Measurements from ENCODE around the gene TMEM14B. TPM values are rescaled to one million over a fixed set of nuclear protein-coding genes. Genes with fewer than 3 reads are reported as not detected.
A peak's percentile ranks its signal among the peaks of the same experiment; 100 is the strongest.
"Not testable (repeated sequence)": the region's sequence is repeated elsewhere in the genome, so short reads cannot be mapped to it uniquely, and the experiment has no call there.

The TMEM14B gene
- total RNA-seq, 1 experiment from 2014 or later, result 168 TPM

DNA sequence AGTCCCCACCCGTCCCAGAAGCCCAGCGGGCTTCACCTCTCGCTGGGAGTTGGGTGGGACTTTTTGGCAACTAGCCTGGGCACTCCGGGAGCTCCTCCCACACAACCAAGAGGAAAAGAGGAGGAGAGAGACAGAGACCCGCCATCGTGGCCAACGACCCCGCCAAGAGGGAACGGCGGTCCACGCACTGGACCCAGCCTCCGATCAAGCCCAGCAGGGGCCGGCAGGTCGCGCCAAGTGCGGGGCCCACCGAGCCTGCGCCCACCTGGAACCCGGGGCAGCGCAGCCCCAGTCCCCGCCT is 27.7 kb upstream of the TMEM14B start:
- ChIA-PET CTCF (no interaction called here), POLR2A (ENCODE audit: unreplicated experiment) (interaction anchor here (0.6 to 0.7 kb wide), 2 partner anchors 190 to 694 kb away, joined by 4 to 9 read pairs; no protein-coding TSS in a partner anchor)
- Histone ChIP-seq H2AFZ (peak overlapping the region; percentile 77), H3F3A (ENCODE audit: insufficient read depth, low read depth) (peaks cover 10% of the 10 kb centered on the region; the same call in 1 of the 2 replicates), H3K79me2 (ENCODE audit: low read depth) (peaks cover 14% of the 10 kb centered on the region), H3K4me1 (replicated peaks; ENCODE audit: insufficient read depth) (0 out of 2 replicates have a peak, but pooled peaks cover 10% of the 10 kb centered on the region), H3K9me3 (ENCODE audit: insufficient read depth, low read depth) (no peaks in the 10 kb centered on the region), H3K36me3 (ENCODE audit: low read depth) (no peaks in the 10 kb centered on the region), H3K9me2 (ENCODE audit: insufficient read depth) (no peaks in the 10 kb centered on the region), H3K4me3 (peak overlapping the region; percentile 53), H3K4me2 (peak overlapping the region; percentile 57; the same call in 1 of the 2 replicates), H3K27ac (no peak overlapping the region), H4K20me1 (ENCODE audit: insufficient read depth) (no peaks in the 10 kb centered on the region), H3K27me3 (ENCODE audit: insufficient read depth, low read depth) (no peaks in the 10 kb centered on the region)
- intact Hi-C loops (cut with micrococcal nuclease; ENCODE audit: unreplicated experiment), result loop anchor here (10.0 kb wide), 1 partner anchor 205 kb away; no protein-coding TSS in a partner anchor
- no peak for DNase-seq
- TF ChIP-seq EZH2 (IDR thresholded peaks at IDR 0.05; ENCODE audit: low read depth), result no peak
- no TSS peak for BruUV-seq (replicated peaks)

DNA sequence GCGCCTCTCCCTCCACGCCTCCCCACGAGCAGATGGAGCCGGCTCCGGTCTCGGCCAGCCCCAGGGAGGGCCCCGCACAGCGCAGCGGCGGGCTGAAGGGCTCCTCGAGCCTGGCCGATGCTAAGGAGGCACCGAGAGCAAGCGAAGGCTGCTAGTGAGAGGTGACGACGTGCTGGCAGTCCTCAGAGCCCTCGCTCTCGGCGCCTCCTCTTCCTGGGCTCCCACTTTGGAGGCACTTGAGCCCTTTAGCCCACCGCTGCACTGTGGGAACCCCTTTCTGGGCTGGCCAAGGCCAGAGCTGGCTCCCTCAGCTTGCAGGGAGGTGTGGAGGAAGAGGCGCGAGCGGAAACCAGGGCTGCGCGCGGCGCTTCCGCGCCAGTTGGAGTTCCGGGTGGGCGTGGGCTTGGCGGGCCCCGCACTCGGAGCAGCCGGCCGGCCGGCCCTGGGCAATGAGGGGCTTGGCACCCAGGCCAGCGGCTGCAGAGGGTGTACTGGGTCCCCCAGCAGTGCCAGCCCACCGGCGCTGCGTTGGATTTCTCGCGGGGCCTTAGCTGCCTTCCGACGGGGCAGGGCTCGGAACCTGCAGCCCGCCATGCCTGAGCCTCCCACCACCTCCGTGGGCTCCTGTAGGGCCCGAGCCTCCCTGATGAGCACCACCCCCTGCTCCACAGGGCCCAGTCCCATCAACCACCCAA is 27.2 kb upstream of the TMEM14B start:
- H3K9me2 ChIP-seq (ENCODE audit: insufficient read depth), result no peaks in the 10 kb centered on the region
- no peaks in the 10 kb centered on the region for H3K9me3 ChIP-seq (ENCODE audit: insufficient read depth, low read depth)
- peak overlapping the region; percentile 57; the same call in 1 of the 2 replicates for H3K4me2 ChIP-seq
- POLR2A ChIA-PET (ENCODE audit: unreplicated experiment), result interaction anchor here (0.6 to 0.7 kb wide), 3 partner anchors 190 to 782 kb away, joined by 4 to 12 read pairs (median 4); no protein-coding TSS in a partner anchor
- TF ChIP-seq, protein P1, sequence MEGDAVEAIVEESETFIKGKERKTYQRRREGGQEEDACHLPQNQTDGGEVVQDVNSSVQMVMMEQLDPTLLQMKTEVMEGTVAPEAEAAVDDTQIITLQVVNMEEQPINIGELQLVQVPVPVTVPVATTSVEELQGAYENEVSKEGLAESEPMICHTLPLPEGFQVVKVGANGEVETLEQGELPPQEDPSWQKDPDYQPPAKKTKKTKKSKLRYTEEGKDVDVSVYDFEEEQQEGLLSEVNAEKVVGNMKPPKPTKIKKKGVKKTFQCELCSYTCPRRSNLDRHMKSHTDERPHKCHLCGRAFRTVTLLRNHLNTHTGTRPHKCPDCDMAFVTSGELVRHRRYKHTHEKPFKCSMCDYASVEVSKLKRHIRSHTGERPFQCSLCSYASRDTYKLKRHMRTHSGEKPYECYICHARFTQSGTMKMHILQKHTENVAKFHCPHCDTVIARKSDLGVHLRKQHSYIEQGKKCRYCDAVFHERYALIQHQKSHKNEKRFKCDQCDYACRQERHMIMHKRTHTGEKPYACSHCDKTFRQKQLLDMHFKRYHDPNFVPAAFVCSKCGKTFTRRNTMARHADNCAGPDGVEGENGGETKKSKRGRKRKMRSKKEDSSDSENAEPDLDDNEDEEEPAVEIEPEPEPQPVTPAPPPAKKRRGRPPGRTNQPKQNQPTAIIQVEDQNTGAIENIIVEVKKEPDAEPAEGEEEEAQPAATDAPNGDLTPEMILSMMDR (conservative IDR thresholded peaks at IDR 0.05), result no peak
- no TSS peak for BruUV-seq (replicated peaks)
- H2AFZ ChIP-seq, result peak overlapping the region; percentile 77
- no peaks in the 10 kb centered on the region for H4K20me1 ChIP-seq (ENCODE audit: insufficient read depth)
- peaks cover 14% of the 10 kb centered on the region for H3K79me2 ChIP-seq (ENCODE audit: low read depth)
- H3K36me3 ChIP-seq (ENCODE audit: low read depth), result no peaks in the 10 kb centered on the region
- no peak overlapping the region for H3K27ac ChIP-seq
- H3K27me3 ChIP-seq (ENCODE audit: insufficient read depth, low read depth), result no peaks in the 10 kb centered on the region
- 0 out of 2 replicates have a peak, but pooled peaks cover 10% of the 10 kb centered on the region for H3K4me1 ChIP-seq (replicated peaks; ENCODE audit: insufficient read depth)
- DNase-seq, result peak in 1 of 2 experiments; percentile 46
- intact Hi-C loops (cut with micrococcal nuclease; ENCODE audit: unreplicated experiment), result loop anchor here (10.0 kb wide), 1 partner anchor 206 kb away; no protein-coding TSS in a partner anchor
- peak overlapping the region; percentile 53 for H3K4me3 ChIP-seq
- CTCF ChIA-PET, result interaction anchor here (0.7 kb wide), 1 partner anchor 181 kb away, joined by 3 read pairs; no protein-coding TSS in a partner anchor
- H3F3A ChIP-seq (ENCODE audit: insufficient read depth, low read depth), result peaks cover 10% of the 10 kb centered on the region; the same call in 1 of the 2 replicates

DNA sequence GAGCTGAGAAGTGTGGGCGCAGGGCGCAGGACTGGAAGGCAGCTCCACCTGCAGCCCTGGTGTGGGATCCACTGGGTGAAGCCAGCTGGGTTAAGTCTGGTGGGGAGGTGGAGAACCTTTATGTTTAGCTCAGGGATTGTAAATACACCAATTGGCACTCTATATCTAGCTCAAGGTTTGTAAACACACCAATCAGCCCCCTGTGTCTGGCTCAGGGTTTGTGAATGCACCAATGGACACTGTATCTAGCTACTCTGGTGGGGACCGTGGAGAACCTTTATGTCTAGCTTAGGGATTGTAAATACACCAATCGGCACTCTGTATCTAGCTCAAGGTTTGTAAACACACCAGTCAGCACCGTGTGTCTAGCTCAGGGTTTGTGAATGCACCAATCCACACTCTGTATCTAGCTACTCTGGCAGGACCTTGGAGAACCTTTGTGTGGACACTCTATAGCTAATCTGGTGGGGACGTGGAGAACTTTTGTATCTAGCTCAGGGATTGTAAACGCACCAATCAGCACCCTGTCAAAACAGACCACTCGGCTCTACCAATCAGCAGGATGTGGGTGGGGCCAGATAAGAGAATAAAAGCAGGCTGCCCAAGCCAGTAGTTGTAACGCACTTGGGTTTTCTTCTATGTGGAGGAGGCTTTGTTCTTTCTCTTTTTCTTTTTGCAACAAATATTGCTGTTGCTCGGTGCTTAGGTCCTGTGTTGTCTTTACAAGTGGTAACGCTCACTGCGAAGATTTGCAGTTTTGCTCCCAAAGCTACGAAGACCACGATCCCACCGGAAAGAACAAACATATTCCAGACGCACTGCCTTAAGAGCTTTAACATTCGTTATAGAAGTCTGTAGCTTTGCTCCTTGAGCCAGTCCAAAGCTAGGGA is 26.4 kb upstream of the TMEM14B start:
- BruUV-seq (replicated peaks); H3F3A ChIP-seq (ENCODE audit: insufficient read depth, low read depth); H4K20me1 ChIP-seq (ENCODE audit: insufficient read depth); H3K27me3 ChIP-seq (ENCODE audit: insufficient read depth, low read depth); H3K27ac ChIP-seq; H2AFZ ChIP-seq; H3K9me2 ChIP-seq (ENCODE audit: insufficient read depth); H3K9me3 ChIP-seq (ENCODE audit: insufficient read depth, low read depth); H3K4me1 ChIP-seq (replicated peaks; ENCODE audit: insufficient read depth); H3K36me3 ChIP-seq (ENCODE audit: low read depth): not testable (repeated sequence)
- H3K4me2 ChIP-seq, result peak overlapping the region; percentile 57; the same call in 1 of the 2 replicates
- H3K79me2 ChIP-seq (ENCODE audit: low read depth), result peaks cover 14% of the 10 kb centered on the region
- DNase-seq, result peak in 1 of 2 experiments; percentile 54
- intact Hi-C loops (cut with micrococcal nuclease; ENCODE audit: unreplicated experiment), result loop anchor here (10.0 kb wide), 1 partner anchor 206 kb away; no protein-coding TSS in a partner anchor
- ChIA-PET CTCF (interaction anchor here (0.5 to 0.7 kb wide), 2 partner anchors 23 to 219 kb away, joined by 5 to 6 read pairs; no protein-coding TSS in a partner anchor), POLR2A (ENCODE audit: unreplicated experiment) (interaction anchor here (0.5 to 0.7 kb wide), 5 partner anchors 22 to 781 kb away, joined by 3 to 12 read pairs (median 4); no protein-coding TSS in a partner anchor)
- peak overlapping the region; percentile 53; the same call in 1 of the 2 replicates for H3K4me3 ChIP-seq

Measured in PC-9 (cell line).